Breast epithelium (tissue), 3 donors: Measurements from ENCODE around the gene CYP4F22.

Experiments
- POLR2A ChIP-seq: fragments of 450-650 bp; IDR thresholded peaks from one replicate; pipeline ENCODE4 v1.6.1; 2016; ENCODE audit warnings: antibody characterized with exemption, mild to moderate bottlenecking, moderate library complexity
- POLR2AphosphoS5 ChIP-seq, 3 donors: sonication (generic); formaldehyde crosslinking; IDR thresholded peaks; one replicate each; pipeline ENCODE4 v1.6.1; 2017; ENCODE audit warnings: antibody characterized with exemption in 3 of 3
- TF ChIP-seq, protein P1 (sequence below), 3 donors: fragments of 450-650 bp; IDR thresholded peaks; one replicate each; pipeline ENCODE4 v1.5.1; 2016 to 2017; ENCODE audit warnings: antibody characterized with exemption in 3 of 3, mild to moderate bottlenecking in 3 of 3, moderate library complexity in 3 of 3

DNA sequence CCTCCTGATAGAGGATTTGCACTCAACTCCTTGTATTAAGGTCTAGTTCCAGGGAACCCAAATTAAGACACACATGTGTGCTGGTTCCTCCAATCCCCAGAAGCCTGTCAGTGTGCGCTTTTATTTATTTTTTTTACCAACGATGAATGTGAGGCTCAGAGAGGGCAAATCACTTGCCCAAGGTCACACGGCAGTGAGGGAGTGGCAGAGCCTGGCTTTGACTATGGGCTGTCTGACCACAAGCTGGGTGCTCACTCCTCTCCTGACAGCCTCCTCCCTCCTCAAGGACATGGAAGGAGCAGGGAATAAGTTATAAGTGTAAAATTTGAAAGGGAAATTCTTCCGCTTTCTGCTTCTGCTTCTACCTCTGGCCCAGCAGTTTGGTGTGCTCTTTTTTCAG is 48.9 kb downstream of the CYP4F22 start:
- no peak for TF ChIP-seq POLR2A
- TF ChIP-seq, protein P1, sequence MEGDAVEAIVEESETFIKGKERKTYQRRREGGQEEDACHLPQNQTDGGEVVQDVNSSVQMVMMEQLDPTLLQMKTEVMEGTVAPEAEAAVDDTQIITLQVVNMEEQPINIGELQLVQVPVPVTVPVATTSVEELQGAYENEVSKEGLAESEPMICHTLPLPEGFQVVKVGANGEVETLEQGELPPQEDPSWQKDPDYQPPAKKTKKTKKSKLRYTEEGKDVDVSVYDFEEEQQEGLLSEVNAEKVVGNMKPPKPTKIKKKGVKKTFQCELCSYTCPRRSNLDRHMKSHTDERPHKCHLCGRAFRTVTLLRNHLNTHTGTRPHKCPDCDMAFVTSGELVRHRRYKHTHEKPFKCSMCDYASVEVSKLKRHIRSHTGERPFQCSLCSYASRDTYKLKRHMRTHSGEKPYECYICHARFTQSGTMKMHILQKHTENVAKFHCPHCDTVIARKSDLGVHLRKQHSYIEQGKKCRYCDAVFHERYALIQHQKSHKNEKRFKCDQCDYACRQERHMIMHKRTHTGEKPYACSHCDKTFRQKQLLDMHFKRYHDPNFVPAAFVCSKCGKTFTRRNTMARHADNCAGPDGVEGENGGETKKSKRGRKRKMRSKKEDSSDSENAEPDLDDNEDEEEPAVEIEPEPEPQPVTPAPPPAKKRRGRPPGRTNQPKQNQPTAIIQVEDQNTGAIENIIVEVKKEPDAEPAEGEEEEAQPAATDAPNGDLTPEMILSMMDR (IDR thresholded peaks at IDR 0.05), result no peak
- TF ChIP-seq POLR2AphosphoS5 (IDR thresholded peaks at IDR 0.05), result no peak
